ENCODE results near the gene NDUFB11.
A peak's percentile ranks its signal among the peaks of the same experiment; 100 is the strongest.

NDUFB11 gene

GRCh38 chrX:47144626-47145394, at the start of gene NDUFB11, which contains the start of gene RBM10:
Gene NDUFB11 (minus strand): TSS chrX:47144702. CDS start chrX:47144679, 23 bp downstream.
Gene RBM10 (plus strand): TSS chrX:47145221. CDS start chrX:47147482, 2,261 bp downstream.
- peak; percentile 90 for DNase-seq (ENCODE audit: low spot score)

GRCh38 chrX:47193475-47194193, 49.1 kb upstream of the NDUFB11 start, which contains the start of gene UBA1:
Gene UBA1 (plus strand): TSS chrX:47193829. CDS start chrX:47198803, 4,974 bp downstream.
- peak; percentile 84 for DNase-seq (ENCODE audit: low spot score)

GRCh38 chrX:47191806-47192401, 47.4 kb upstream of the NDUFB11 start:
- peak; percentile 26 for DNase-seq (ENCODE audit: low spot score)

GRCh38 chrX:47191331-47191730, 46.8 kb upstream of the NDUFB11 start:
- DNase-seq (ENCODE audit: low spot score) = peak; percentile 42

- DNase-seq (ENCODE audit: low spot score) = peak; percentile 87
Observed at GRCh38 chrX:47190445-47191269, 46.2 kb upstream of the NDUFB11 start.

GRCh38 chrX:47189906-47190305, 45.4 kb upstream of the NDUFB11 start:
- DNase-seq (ENCODE audit: low spot score) = no peak

- no peak for DNase-seq (ENCODE audit: low spot score)
Observed at GRCh38 chrX:47187106-47187677, 42.7 kb upstream of the NDUFB11 start.

GRCh38 chrX:47186096-47186740, 41.7 kb upstream of the NDUFB11 start:
- DNase-seq (ENCODE audit: low spot score) = no peak

GRCh38 chrX:47185241-47185640, 40.7 kb upstream of the NDUFB11 start:
- DNase-seq (ENCODE audit: low spot score) = no peak

- no peak for DNase-seq (ENCODE audit: low spot score)
Observed at GRCh38 chrX:47184486-47184885, 40.0 kb upstream of the NDUFB11 start.

- no peak for DNase-seq (ENCODE audit: low spot score)
Observed at GRCh38 chrX:47182106-47182700, 37.7 kb upstream of the NDUFB11 start.

GRCh38 chrX:47181301-47181700, 36.8 kb upstream of the NDUFB11 start:
- DNase-seq (ENCODE audit: low spot score) = no peak

- no peak for DNase-seq (ENCODE audit: low spot score)
Observed at GRCh38 chrX:47180346-47180745, 35.8 kb upstream of the NDUFB11 start.

- no peak for DNase-seq (ENCODE audit: low spot score)
Observed at GRCh38 chrX:47179928-47180255, 35.4 kb upstream of the NDUFB11 start.

GRCh38 chrX:47179221-47179927, 34.9 kb upstream of the NDUFB11 start:
- DNase-seq (ENCODE audit: low spot score) = no peak

GRCh38 chrX:47178337-47178736, 33.8 kb upstream of the NDUFB11 start:
- DNase-seq (ENCODE audit: low spot score) = no peak

GRCh38 chrX:47177079-47177478, 32.6 kb upstream of the NDUFB11 start:
- DNase-seq (ENCODE audit: low spot score) = no peak

- DNase-seq (ENCODE audit: low spot score) = no peak
Observed at GRCh38 chrX:47176101-47176740, 31.7 kb upstream of the NDUFB11 start.

- no peak for DNase-seq (ENCODE audit: low spot score)
Observed at GRCh38 chrX:47175588-47175980, 31.1 kb upstream of the NDUFB11 start.
